ENCODE measurements around the gene CLSTN1. TPM values are rescaled to one million over a fixed set of nuclear protein-coding genes. Genes with fewer than 3 reads are reported as not detected.
"Not testable (repeated sequence)": the region's sequence is repeated elsewhere in the genome, so short reads cannot be mapped to it uniquely, and the experiment has no call there.

CLSTN1 gene
- total and polyA plus RNA-seq, 2 donors (not counting 1 experiment from before 2014, with no cell fraction given): 34.9 to 81.4 TPM

DNA sequence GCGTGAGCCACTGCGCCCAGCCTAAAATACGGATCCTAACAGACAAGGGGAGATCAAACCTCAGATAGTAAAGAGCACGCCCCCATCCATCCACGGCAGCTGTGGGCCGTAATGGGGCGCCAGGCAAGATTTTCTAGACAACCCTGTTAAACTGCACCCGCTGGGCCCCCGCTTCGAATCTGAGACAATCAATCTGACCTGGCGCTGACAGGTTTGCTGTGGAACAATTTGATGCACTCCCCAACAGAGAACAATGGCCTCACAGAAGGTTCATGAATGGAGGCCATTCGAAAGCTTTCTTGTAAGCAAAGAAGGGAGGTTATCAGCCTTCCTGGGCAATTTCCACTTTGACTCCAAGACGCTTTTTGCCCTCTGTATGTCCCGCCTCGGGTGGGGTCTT, 30.5 kb downstream of the CLSTN1 start:
- Histone ChIP-seq H4K20me1 (ENCODE audit: control insufficient read depth, insufficient read depth, low read length, poor library complexity, severe bottlenecking) (peaks cover 21% of the 10 kb centered on the region), H3K4me1 (ENCODE audit: control insufficient read depth in 2 of 2, insufficient read depth in 2 of 2, low read length in 2 of 2) (peaks cover 0 to 7% of the 10 kb centered on the region in 2 donors), H3K9me3 (ENCODE audit: control extremely low read depth in 1 of 3, control insufficient read depth in 2 of 3, insufficient read depth in 1 of 3, low read length in 2 of 3) (no peaks in the 10 kb centered on the region), H3K27me3 (replicated peaks in 1 of 4; ENCODE audit: control extremely low read depth in 1 of 4, control insufficient read depth in 3 of 4, insufficient read depth in 4 of 4, low read length in 3 of 4) (no peaks in the 10 kb centered on the region), H3K79me2 (ENCODE audit: control insufficient read depth, insufficient read depth, low read length) (peaks cover 96% of the 10 kb centered on the region), H3K36me3 (replicated peaks in 1 of 2; ENCODE audit: control extremely low read depth in 1 of 2, control insufficient read depth in 1 of 2, extremely low read depth in 1 of 2, insufficient read depth in 2 of 2, low read length in 1 of 2) (no peaks in the 10 kb centered on the region), H3K27ac (ENCODE audit: low read length in 2 of 2) (no peak overlapping the region), H3K4me2 (replicated peaks; ENCODE audit: low read depth, low read length, poor library complexity, severe bottlenecking) (no peak overlapping the region), H2AFZ (ENCODE audit: insufficient read depth, low read depth, low read length, poor library complexity, severe bottlenecking) (no peak overlapping the region), H3K4me3 (ENCODE audit: control extremely low read depth in 1 of 5, extremely low read depth in 1 of 5, insufficient read depth in 1 of 5, low read depth in 2 of 5, low read length in 4 of 5) (no peak overlapping the region), H3K9ac (ENCODE audit: low read length) (no peak overlapping the region)
- peaks cover 26% of the 10 kb centered on the region for H3K4me1 Mint-ChIP-seq
- CTCF ChIA-PET: interaction anchor here (1.4 kb wide), 1 partner anchor 9 kb away, joined by 3 read pairs; no protein-coding TSS in a partner anchor
- no peak for DNase-seq
- 98% methylated on average over 8 of the region's 15 CpGs for WGBS (ENCODE audit: insufficient coverage)
- H3K27ac Mint-ChIP-seq: no peak overlapping the region
- intact Hi-C loops (cut with micrococcal nuclease): no loop called here
- H3K27me3 Mint-ChIP-seq: no peaks in the 10 kb centered on the region
- TF ChIP-seq EZH2 (IDR thresholded peaks at IDR 0.05; ENCODE audit: borderline replicate concordance, insufficient read depth, low read depth, low read length, poor library complexity, severe bottlenecking): no peak
- TF ChIP-seq, protein P1, sequence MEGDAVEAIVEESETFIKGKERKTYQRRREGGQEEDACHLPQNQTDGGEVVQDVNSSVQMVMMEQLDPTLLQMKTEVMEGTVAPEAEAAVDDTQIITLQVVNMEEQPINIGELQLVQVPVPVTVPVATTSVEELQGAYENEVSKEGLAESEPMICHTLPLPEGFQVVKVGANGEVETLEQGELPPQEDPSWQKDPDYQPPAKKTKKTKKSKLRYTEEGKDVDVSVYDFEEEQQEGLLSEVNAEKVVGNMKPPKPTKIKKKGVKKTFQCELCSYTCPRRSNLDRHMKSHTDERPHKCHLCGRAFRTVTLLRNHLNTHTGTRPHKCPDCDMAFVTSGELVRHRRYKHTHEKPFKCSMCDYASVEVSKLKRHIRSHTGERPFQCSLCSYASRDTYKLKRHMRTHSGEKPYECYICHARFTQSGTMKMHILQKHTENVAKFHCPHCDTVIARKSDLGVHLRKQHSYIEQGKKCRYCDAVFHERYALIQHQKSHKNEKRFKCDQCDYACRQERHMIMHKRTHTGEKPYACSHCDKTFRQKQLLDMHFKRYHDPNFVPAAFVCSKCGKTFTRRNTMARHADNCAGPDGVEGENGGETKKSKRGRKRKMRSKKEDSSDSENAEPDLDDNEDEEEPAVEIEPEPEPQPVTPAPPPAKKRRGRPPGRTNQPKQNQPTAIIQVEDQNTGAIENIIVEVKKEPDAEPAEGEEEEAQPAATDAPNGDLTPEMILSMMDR (IDR thresholded peaks at IDR 0.05): no peak
- POLR2A ChIA-PET: no interaction called here
- H3K9me3 Mint-ChIP-seq (ENCODE audit: insufficient read depth): no peaks in the 10 kb centered on the region
- ATAC-seq (ENCODE audit: low read depth): no peak
- no peak overlapping the region for H3K4me3 Mint-ChIP-seq

DNA sequence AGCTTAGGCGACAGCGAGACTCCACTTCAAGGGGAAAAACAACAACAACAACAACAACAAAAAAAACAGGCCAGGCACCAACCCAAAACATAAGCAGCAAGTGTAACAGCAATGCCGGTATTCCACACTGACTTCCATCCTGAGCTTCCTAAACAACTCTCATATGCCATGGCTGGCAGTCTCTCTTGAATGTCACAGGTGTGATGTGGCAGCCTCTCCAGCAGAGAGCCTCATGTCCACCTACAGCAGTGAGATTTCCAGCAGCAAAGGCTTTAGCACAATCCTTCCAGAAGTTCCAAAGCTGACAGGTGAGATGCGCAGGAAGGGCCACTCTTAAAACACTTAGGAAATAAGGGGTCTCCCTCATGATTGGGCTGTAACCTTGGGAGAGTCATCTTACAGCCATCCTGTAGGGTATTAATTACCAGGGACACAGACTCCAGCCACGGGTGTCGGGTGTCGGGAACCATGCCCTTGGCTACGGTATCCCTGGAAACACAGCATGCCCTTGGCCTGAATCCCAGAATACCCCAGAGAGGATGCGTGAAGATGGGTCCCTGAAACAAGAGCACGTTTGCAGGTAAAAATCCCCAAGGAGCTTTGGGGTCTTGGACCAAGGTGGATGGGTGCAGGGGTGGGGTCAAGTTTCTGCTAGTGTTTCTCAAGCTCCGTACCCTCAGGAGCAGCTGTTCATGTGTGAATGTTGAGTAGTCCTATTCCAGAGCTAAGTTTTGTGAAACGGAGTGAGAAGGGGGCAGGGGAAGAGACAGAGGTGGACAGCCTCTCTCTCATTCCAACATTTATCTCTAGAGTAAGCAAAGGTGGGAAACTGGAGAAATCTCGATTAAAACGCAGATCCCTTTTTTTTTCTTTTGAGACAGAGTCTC, 31.4 kb downstream of the CLSTN1 start:
- Histone ChIP-seq H3K27me3 (replicated peaks in 1 of 4; ENCODE audit: control extremely low read depth in 1 of 4, control insufficient read depth in 3 of 4, insufficient read depth in 4 of 4, low read length in 3 of 4) (no peaks in the 10 kb centered on the region), H3K9me3 (ENCODE audit: control extremely low read depth in 1 of 3, control insufficient read depth in 2 of 3, insufficient read depth in 1 of 3, low read length in 2 of 3) (no peaks in the 10 kb centered on the region), H3K4me1 (ENCODE audit: control insufficient read depth in 2 of 2, insufficient read depth in 2 of 2, low read length in 2 of 2) (peaks cover 9 to 16% of the 10 kb centered on the region in 2 donors), H3K27ac (ENCODE audit: low read length in 2 of 2) (no peak overlapping the region), H3K4me2 (replicated peaks; ENCODE audit: low read depth, low read length, poor library complexity, severe bottlenecking) (no peak overlapping the region), H4K20me1 (ENCODE audit: control insufficient read depth, insufficient read depth, low read length, poor library complexity, severe bottlenecking) (peaks cover 16% of the 10 kb centered on the region), H3K4me3 (ENCODE audit: control extremely low read depth in 1 of 5, extremely low read depth in 1 of 5, insufficient read depth in 1 of 5, low read depth in 2 of 5, low read length in 4 of 5) (no peak overlapping the region), H3K79me2 (ENCODE audit: control insufficient read depth, insufficient read depth, low read length) (peaks cover 93% of the 10 kb centered on the region), H3K9ac (ENCODE audit: low read length) (no peak overlapping the region), H2AFZ (ENCODE audit: insufficient read depth, low read depth, low read length, poor library complexity, severe bottlenecking) (no peak overlapping the region), H3K36me3 (replicated peaks in 1 of 2; ENCODE audit: control extremely low read depth in 1 of 2, control insufficient read depth in 1 of 2, extremely low read depth in 1 of 2, insufficient read depth in 2 of 2, low read length in 1 of 2) (no peaks in the 10 kb centered on the region)
- Mint-ChIP-seq H3K4me3 (no peak overlapping the region), H3K27ac (no peak overlapping the region), H3K4me1 (peaks cover 25% of the 10 kb centered on the region), H3K9me3 (ENCODE audit: insufficient read depth) (no peaks in the 10 kb centered on the region), H3K27me3 (no peaks in the 10 kb centered on the region)
- intact Hi-C loops (cut with micrococcal nuclease): no loop called here
- no peak for DNase-seq
- ChIA-PET CTCF (interaction anchor here (0.7 to 1.4 kb wide), 2 partner anchors 8 to 35 kb away, joined by 3 read pairs; no protein-coding TSS in a partner anchor), POLR2A (no interaction called here)
- no peak for ATAC-seq (ENCODE audit: low read depth)
- 100% methylated on average over 8 of the region's 14 CpGs for WGBS (ENCODE audit: insufficient coverage)
- no peak for TF ChIP-seq EZH2 (IDR thresholded peaks at IDR 0.05; ENCODE audit: borderline replicate concordance, insufficient read depth, low read depth, low read length, poor library complexity, severe bottlenecking)
- TF ChIP-seq, protein P1 (IDR thresholded peaks at IDR 0.05): no peak

- H3K9me3 Mint-ChIP-seq (ENCODE audit: insufficient read depth); H4K20me1 ChIP-seq (ENCODE audit: control insufficient read depth, insufficient read depth, low read length, poor library complexity, severe bottlenecking); H2AFZ ChIP-seq (ENCODE audit: insufficient read depth, low read depth, low read length, poor library complexity, severe bottlenecking); H3K4me3 ChIP-seq (ENCODE audit: control extremely low read depth in 1 of 5, extremely low read depth in 1 of 5, insufficient read depth in 1 of 5, low read depth in 2 of 5, low read length in 4 of 5); POLR2A ChIA-PET; H3K27ac Mint-ChIP-seq; DNase-seq; H3K27me3 ChIP-seq (replicated peaks in 1 of 4; ENCODE audit: control extremely low read depth in 1 of 4, control insufficient read depth in 3 of 4, insufficient read depth in 4 of 4, low read length in 3 of 4); H3K27me3 Mint-ChIP-seq; H3K4me2 ChIP-seq (replicated peaks; ENCODE audit: low read depth, low read length, poor library complexity, severe bottlenecking); H3K36me3 ChIP-seq (replicated peaks in 1 of 2; ENCODE audit: control extremely low read depth in 1 of 2, control insufficient read depth in 1 of 2, extremely low read depth in 1 of 2, insufficient read depth in 2 of 2, low read length in 1 of 2); H3K9ac ChIP-seq (ENCODE audit: low read length); H3K27ac ChIP-seq (ENCODE audit: low read length in 2 of 2); H3K9me3 ChIP-seq (ENCODE audit: control extremely low read depth in 1 of 3, control insufficient read depth in 2 of 3, insufficient read depth in 1 of 3, low read length in 2 of 3); ATAC-seq (ENCODE audit: low read depth); intact Hi-C loops (cut with micrococcal nuclease); H3K4me3 Mint-ChIP-seq: not testable (repeated sequence)
- Histone ChIP-seq H3K4me1 (ENCODE audit: control insufficient read depth in 2 of 2, insufficient read depth in 2 of 2, low read length in 2 of 2) (peaks cover 18 to 29% of the 10 kb centered on the region in 2 donors), H3K79me2 (ENCODE audit: control insufficient read depth, insufficient read depth, low read length) (peaks cover 91% of the 10 kb centered on the region)
- CTCF ChIA-PET: interaction anchor here (1.7 kb wide), 1 partner anchor 79 kb away, joined by 4 read pairs; no protein-coding TSS in a partner anchor
- peaks cover 24% of the 10 kb centered on the region for H3K4me1 Mint-ChIP-seq
- WGBS (ENCODE audit: insufficient coverage): no CpG with 5 or more reads among the region's 4 CpGs
These were observed 34.1 kb downstream of the CLSTN1 start for GRCh38 chr1:9789700-9790099.

Measured in B cell (primary cell).